NCI-H2196 (cell line): ENCODE data around the gene RIPOR3.

ENCODE experiments used
- DNase-seq: peaks from one replicate; lab custom pipeline; 2025; ENCODE audit not compliant: unreplicated experiment; lab: John Stamatoyannopoulos, UW

RIPOR3 gene, protein sequence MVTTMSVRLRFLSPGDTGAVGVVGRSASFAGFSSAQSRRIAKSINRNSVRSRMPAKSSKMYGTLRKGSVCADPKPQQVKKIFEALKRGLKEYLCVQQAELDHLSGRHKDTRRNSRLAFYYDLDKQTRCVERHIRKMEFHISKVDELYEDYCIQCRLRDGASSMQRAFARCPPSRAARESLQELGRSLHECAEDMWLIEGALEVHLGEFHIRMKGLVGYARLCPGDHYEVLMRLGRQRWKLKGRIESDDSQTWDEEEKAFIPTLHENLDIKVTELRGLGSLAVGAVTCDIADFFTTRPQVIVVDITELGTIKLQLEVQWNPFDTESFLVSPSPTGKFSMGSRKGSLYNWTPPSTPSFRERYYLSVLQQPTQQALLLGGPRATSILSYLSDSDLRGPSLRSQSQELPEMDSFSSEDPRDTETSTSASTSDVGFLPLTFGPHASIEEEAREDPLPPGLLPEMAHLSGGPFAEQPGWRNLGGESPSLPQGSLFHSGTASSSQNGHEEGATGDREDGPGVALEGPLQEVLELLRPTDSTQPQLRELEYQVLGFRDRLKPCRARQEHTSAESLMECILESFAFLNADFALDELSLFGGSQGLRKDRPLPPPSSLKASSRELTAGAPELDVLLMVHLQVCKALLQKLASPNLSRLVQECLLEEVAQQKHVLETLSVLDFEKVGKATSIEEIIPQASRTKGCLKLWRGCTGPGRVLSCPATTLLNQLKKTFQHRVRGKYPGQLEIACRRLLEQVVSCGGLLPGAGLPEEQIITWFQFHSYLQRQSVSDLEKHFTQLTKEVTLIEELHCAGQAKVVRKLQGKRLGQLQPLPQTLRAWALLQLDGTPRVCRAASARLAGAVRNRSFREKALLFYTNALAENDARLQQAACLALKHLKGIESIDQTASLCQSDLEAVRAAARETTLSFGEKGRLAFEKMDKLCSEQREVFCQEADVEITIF

GRCh38 chr20:50690650-50691572, at the start of gene RIPOR3:
Gene RIPOR3 (minus strand): TSS chr20:50691542. CDS start chr20:50691128, 414 bp downstream.
- DNase-seq, result no peak

- no peak for DNase-seq
These were observed 46.0 kb upstream of the RIPOR3 start for GRCh38 chr20:50737352-50737751.

DNA sequence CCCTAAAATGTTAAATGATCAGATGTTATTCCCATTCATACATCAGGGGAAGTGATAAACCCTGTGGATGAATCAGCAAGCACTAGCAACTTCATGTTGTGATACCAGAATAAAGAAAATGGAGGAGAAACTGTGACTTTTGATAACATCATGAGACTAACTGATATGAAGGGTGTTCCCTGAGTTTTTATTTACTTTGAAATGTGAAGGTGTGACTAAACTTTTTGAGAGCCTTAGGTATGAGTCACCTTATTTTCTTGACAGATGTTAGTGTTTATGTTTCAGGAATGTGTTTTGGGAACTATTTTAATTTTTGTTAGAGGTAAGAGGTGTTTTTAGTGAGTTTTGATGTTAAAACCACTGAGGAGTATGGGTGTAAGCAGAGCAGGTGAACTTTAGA, 44.5 kb upstream of the RIPOR3 start:
- DNase-seq, result no peak

DNA sequence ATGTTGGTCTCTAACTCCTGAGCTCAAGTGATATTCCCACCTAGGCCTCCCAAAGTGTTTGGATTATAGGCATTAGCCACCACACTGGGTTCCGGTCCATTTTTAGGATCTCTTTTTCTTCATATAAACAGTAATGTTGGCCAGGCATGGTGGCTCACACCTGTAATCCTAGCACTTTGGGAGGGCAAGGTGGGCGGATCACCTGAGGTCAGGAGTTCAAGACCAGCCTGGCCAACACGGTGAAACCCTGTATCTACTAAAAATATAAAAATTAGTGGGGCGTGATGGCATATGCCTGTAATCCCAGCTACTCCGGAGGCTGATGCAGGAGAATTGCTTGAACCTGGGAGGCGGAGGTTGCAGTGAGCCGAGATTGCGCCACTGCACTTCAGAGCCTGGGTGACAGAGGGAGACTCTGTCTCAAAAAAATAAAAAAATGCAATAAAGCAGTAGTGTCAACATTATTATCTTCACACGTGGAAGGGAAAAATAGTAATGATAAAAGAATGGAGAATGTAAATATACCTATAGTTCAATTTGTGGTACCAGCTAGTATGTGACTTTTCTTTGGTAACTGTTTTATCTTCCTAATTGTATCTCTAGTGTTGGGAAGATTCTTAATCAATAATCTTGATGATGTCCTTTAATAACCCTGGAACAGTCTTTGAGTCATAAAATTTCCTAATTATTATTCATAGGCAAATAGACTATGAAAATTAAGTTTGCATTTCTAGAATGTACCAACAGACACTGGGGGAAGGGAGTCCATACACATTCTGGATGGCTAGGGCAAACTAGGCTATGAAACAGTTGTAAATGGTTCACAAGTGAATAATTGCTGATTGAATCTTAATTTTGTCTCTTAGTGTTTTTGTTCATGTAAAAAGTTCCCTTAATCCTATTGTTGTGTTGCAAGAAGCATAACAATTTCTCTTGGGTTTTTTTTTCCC, 43.7 kb upstream of the RIPOR3 start:
- DNase-seq, result no peak

DNA sequence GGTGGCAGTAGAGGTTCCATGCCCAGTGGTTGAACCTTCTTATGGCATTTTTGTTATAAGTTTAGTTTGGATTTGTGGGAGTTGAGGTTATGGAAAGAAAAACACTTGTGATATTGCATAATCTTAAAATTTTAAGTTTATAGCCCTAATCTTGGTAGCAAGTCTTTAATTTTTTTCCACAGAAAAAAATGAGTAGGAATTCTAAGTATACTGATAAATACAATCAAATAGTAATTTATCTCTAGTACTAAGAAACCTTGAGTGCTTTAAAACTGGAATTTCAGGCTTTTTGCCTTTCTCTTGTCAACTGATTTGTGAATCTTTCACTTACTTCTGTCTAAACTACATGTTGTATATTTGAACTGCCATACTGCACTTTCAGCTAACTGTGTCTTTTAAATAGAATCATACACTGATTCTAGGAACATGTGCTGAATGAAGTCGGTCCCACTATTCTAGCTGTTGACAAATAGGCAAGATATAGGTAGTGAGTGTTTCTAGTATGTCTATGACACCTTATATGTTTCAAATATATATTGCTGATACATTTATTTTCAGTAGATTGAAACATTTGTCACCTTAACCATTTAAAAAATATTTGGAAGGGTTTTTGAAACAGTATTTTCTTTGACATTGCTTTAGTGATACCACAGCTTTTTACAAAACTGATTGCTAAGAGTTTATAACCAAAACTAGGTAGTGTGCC, 42.5 kb upstream of the RIPOR3 start:
- DNase-seq, result no peak

GRCh38 chr20:50731930-50732690, 40.8 kb upstream of the RIPOR3 start:
- no peak for DNase-seq

DNA sequence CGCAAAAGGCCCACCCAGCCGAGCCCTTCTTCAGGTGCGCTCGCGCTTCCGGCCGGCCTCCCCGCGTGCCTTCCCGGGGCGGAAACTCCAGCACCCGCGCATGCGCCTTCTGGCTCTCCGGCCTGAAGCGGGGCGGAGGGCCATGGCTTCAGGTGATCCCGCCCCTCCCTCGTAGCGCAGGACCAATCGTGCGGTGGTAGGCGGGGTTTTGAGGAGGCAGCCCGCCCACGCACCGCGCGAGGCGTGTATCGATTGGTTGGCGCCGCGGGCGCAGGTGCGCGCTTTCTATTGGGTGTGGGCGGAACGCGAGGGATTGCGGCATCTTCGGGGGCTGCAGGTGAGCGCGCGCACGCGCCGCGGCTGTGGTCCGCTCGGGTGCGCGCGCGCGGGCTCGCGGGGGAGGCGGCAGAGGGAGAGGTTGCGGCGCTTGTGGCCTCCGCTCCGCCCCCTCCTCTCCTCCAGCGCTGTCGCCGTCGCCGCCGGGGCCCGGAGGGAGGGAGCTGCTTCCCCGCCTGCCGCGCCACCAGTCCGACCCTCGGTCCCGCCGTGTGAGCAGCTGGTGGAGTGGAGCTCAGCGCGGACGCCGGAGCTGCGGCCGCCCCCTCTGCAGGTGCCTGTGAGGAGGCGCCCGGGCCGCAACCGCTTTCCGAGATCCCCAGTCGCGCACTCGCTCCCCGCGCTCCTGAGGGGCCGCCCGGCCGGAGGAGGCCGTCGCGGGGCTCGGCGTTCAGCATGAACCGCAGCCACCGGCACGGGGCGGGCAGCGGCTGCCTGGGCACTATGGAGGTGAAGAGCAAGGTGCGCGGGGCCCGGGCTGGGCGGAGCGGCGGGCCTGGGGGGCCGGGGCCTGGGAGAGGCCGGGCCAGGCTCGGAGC, 40.0 kb upstream of the RIPOR3 start, which contains the start of gene PARD6B:
Gene PARD6B (plus strand): TSS at position 526 of the 875 bp plus-strand sequence. CDS start 207 bp downstream, at position 733.
- DNase-seq, result peak; percentile 99

DNA sequence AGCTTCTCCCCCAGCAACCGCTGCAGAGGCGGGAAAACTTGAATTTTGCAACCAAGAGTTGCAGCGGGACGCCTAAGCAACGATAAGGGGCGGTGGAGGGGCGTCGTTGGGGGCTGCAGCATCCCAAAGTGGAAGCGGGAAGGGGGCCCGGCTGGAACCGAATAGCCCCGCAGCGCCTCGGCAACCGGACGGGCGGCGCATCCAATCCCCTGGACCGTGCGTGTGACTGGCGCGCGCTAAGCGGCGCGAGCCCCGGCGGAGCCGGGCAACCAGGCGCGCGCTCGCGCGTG, 39.4 kb upstream of the RIPOR3 start:
- no peak for DNase-seq

- no peak for DNase-seq
These were observed 38.8 kb upstream of the RIPOR3 start for GRCh38 chr20:50729901-50730764.

DNA sequence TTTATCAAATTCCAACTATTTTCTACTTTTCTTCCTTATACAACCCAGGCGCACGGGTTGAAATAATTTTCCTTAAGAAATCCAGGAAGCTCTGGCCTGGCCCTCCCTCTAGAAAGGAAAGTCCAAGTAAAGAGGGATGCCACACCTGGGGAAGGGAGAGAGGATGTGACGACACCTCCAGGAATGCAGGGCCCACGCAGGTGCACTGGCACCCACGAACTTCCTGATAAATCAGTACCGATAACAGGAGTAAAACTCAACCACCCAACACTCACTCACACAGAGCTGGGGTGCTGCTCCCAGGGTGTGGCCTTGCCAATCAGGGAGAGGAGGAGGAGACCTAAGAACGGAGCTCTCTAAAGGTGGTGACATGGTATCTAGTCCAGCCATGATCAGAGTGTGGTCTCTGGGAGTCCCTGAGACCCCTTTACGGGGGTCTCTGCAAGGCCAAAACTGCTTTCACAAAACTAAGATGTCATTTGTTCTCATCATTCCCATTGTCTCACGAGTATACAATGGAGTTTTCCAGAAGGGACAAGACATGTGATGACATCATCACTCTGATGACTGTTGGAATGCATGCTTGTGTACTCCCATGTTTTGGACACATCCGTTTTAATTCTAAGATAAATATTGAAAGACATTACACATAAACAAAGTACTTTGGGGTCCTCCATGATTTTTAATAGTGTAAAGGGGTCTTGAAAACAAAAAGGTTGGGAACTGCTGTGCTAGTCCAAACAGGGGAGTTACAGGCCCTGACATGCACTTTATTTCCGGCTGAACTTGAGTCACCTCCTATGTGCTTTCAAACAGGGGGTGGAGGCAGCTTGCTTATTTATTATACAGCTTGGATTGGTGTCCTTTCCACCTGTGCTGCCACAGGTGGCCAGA, 37.9 kb upstream of the RIPOR3 start:
- DNase-seq, result no peak

DNA sequence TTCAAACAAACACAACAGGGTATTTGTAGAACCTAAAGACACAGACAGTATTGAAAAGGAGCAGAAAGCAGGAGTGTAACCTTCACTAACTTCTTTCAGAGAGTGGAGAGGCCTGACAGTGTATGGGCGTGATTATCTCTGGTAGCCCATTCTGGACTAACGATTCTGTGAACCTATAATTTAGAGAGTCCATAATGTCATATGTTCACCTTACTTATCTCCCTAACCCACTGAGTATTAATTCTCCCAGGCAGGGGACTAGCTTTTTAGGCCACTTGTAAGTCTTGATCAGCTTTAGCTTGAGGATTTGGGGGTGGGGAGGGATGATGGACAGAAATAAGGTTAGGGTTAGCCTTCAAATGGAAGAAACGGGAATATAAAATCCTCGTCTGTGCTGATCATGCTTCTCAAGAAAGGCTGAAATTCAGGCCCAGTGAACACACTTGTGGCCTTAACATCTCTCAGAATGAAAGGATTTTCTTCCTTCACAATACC, 37.2 kb upstream of the RIPOR3 start:
- no peak for DNase-seq

- no peak for DNase-seq
These were observed 36.6 kb upstream of the RIPOR3 start for GRCh38 chr20:50727792-50728485.

- DNase-seq, result no peak
These were observed 35.8 kb upstream of the RIPOR3 start for GRCh38 chr20:50726955-50727791.

DNA sequence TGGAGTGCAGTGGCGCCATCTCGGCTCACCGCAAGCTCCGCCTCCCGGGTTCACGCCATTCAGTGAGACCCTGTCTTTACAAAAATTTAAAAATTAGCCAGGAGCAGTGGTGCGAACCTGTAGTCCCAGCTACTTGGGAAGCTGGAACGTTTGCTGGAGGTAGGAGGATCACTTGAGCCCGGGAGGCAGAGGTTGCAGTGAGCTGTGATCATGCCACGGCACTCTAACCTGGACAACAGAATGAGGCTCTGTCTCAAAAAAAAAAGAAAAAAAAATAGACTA, 34.3 kb upstream of the RIPOR3 start:
- DNase-seq, result no peak
